Endothelial cell of umbilical vein (primary cell): Measurements from ENCODE around the gene MRPL27. TPM values are rescaled to one million over a fixed set of nuclear protein-coding genes. Genes with fewer than 3 reads are reported as not detected.
A peak's percentile ranks its signal among the peaks of the same experiment; 100 is the strongest.

ENCODE experiments used
- BruUV-seq: library from RNA; stranded (reverse); fragments of 400-500 nt; replicated peaks from 2 replicates; lab custom pipeline; 2021; lab: Mats Ljungman, UMichigan
- CTCF ChIA-PET: fragments of 300-600, 350-600 bp; sonication (Branson Sonifier 250); formaldehyde crosslinking; loops from one replicate; lab custom pipeline; 2021; ENCODE audit warnings: antibody characterized with exemption, inconsistent platforms; lab: Charles Lee
- POLR2A ChIA-PET: fragments of 300-600, 350-600 bp; sonication (Branson Sonifier 250); formaldehyde crosslinking; loops from one replicate; lab custom pipeline; 2021; ENCODE audit warnings: antibody characterized with exemption, inconsistent platforms; lab: Charles Lee
- DNase-seq: peaks from one replicate; pipeline ENCODE4 v3.0.0-alpha.2; 2011; ENCODE audit warnings: low read depth, low spot score
- FAIRE-seq: peaks from 2 replicates; lab custom pipeline; 2011; peaks lifted over from hg19 to GRCh38; lab: Jason Lieb, UNC
- H2AFZ ChIP-seq: 2 replicates; pipeline ENCODE4 v1.6.0; 2012; ENCODE audit warnings: low read depth, low read length, control low read depth, inconsistent platforms
- H3K27ac ChIP-seq: 2 replicates; pipeline ENCODE4 v1.5.1; 2011; ENCODE audit warnings: low read depth, mild to moderate bottlenecking, control low read depth, low read length, moderate library complexity; ENCODE audit not compliant: insufficient read depth
- H3K27me3 ChIP-seq, 2 experiments: 2 replicates each; pipeline versions ENCODE4 v1.6.0 to v1.6.1; 2011; ENCODE audit warnings: low read length in 2 of 2, mixed read lengths in 1 of 2; ENCODE audit not compliant: control insufficient read depth in 2 of 2, insufficient read depth in 2 of 2
- H3K36me3 ChIP-seq, 2 experiments: 2 replicates in 1 of 2; 3 replicates in 1 of 2; pipeline ENCODE4 v1.5.1; 2011; ENCODE audit warnings: low read length in 2 of 2, mild to moderate bottlenecking in 1 of 2, moderate library complexity in 1 of 2; ENCODE audit not compliant: control insufficient read depth in 2 of 2, insufficient read depth in 2 of 2; ENCODE audit errors: extremely low read depth in 1 of 2
- H3K4me1 ChIP-seq: 3 replicates; pipeline ENCODE4 v1.5.1; 2011; ENCODE audit warnings: mild to moderate bottlenecking, low read length; ENCODE audit not compliant: control insufficient read depth, insufficient read depth; ENCODE audit errors: extremely low read depth
- H3K4me2 ChIP-seq: 2 replicates; pipeline ENCODE4 v1.6.1; 2011; ENCODE audit warnings: low read length, control low read depth, mixed read lengths; ENCODE audit not compliant: insufficient read depth
- H3K4me3 ChIP-seq, 3 experiments: fragments of 200-600 bp in 1 of 3; sonication (generic), shearing (Covaris generic) in 1 of 3; replicated peaks in 1 of 3; 2 replicates each; pipeline ENCODE4 v1.5.1; 2011 to 2016; ENCODE audit warnings: control low read depth in 3 of 3, low read length in 3 of 3, mild to moderate bottlenecking in 2 of 3, inconsistent platforms in 1 of 3, low read depth in 1 of 3, moderate library complexity in 1 of 3; ENCODE audit not compliant: insufficient read depth in 1 of 3
- H3K79me2 ChIP-seq: 2 replicates; pipeline ENCODE4 v1.6.0; 2012; ENCODE audit warnings: low read length, inconsistent platforms; ENCODE audit not compliant: control insufficient read depth, insufficient read depth
- H3K9ac ChIP-seq: replicated peaks from 2 replicates; pipeline ENCODE3; 2011; ENCODE audit warnings: low read length, control low read depth; ENCODE audit not compliant: insufficient read depth; ENCODE audit errors: extremely low read depth
- H3K9me1 ChIP-seq: replicated peaks from 3 replicates; pipeline ENCODE4 v1.6.0; 2011; ENCODE audit warnings: mild to moderate bottlenecking, low read length; ENCODE audit not compliant: control insufficient read depth, insufficient read depth; ENCODE audit errors: extremely low read depth
- H3K9me3 ChIP-seq: replicated peaks from 2 replicates; pipeline ENCODE4 v1.5.1; 2012; ENCODE audit warnings: low read length, inconsistent platforms; ENCODE audit not compliant: control insufficient read depth, insufficient read depth
- H4K20me1 ChIP-seq: replicated peaks from 2 replicates; pipeline ENCODE3; 2011; ENCODE audit warnings: mild to moderate bottlenecking, low read length; ENCODE audit not compliant: control insufficient read depth, insufficient read depth; ENCODE audit errors: extremely low read depth
- EZH2 ChIP-seq: IDR thresholded peaks from 2 replicates; pipeline ENCODE4 v1.6.1; 2012; ENCODE audit warnings: borderline replicate concordance, low read depth, mild to moderate bottlenecking, moderate library complexity, low read length, inconsistent platforms; ENCODE audit not compliant: severe bottlenecking
- FOS ChIP-seq: IDR thresholded peaks from 2 replicates; pipeline ENCODE4 v1.6.1; 2011; ENCODE audit warnings: mild to moderate bottlenecking, low read length, moderate library complexity, borderline replicate concordance; ENCODE audit not compliant: insufficient read depth
- GATA2 ChIP-seq: IDR thresholded peaks from 2 replicates; pipeline ENCODE4 v1.7.0; 2011; ENCODE audit warnings: low read depth, mild to moderate bottlenecking, moderate library complexity, mixed read lengths, low read length; ENCODE audit not compliant: insufficient read length, insufficient read depth
- JUN ChIP-seq: IDR thresholded peaks from 2 replicates; pipeline ENCODE4 v1.6.1; 2011; ENCODE audit warnings: borderline replicate concordance, low read depth; ENCODE audit not compliant: insufficient read length, insufficient read depth
- MAX ChIP-seq: IDR thresholded peaks from 2 replicates; pipeline ENCODE4 v1.6.1; 2011; ENCODE audit not compliant: insufficient read depth, insufficient read length
- MYC ChIP-seq: IDR thresholded peaks from one replicate; pipeline ENCODE4 v1.6.1; 2011; ENCODE audit warnings: mild to moderate bottlenecking, low read depth, low read length
- POLR2A ChIP-seq: IDR thresholded peaks from 2 replicates; pipeline ENCODE4 v1.6.1; 2012; ENCODE audit warnings: low read depth, mild to moderate bottlenecking, control low read depth, low read length
- POLR2AphosphoS5 ChIP-seq: IDR thresholded peaks from 2 replicates; pipeline ENCODE4 v1.6.1; 2012; ENCODE audit warnings: low read depth, mild to moderate bottlenecking, control low read depth, low read length, moderate library complexity; ENCODE audit not compliant: insufficient read depth
- dilution Hi-C: fragments of 300-500 bp; cut with MboI; formaldehyde crosslinking; loops from one replicate; pipeline ENCODE4 v1.15.0; 2019; ENCODE audit warnings: low sequenced_read_pairs; ENCODE audit not compliant: extremely low pct_ligation_motif_present
- intact Hi-C: fragments of 100-400 bp; cut with micrococcal nuclease; formaldehyde crosslinking; loops from one replicate; pipeline ENCODE4 v1.10.0; 2022
- polyA plus RNA-seq, 4 experiments: library from polyadenylated mRNA; depleted of rRNA in 3 of 4; stranded (reverse) in 3 of 4; unstranded in 1 of 4; fragments of >200 nt; gene quantifications; 2 replicates each; pipeline versions ENCODE4 v1.2.1 to v1.2.3, GENCODE V29; 2011 to 2012; ENCODE audit warnings: missing spikeins in 1 of 4
- total RNA-seq: library from RNA; stranded (reverse); gene quantifications from 2 replicates; pipeline ENCODE4 v1.2.3, GENCODE V29; 2021
- TF ChIP-seq, protein P1 (sequence below), 2 donors: IDR thresholded peaks; 1 replicate in 1 of 2; 2 replicates in 1 of 2; pipeline ENCODE4 v1.5.1; 2011; ENCODE audit warnings: low read length in 2 of 2, mild to moderate bottlenecking in 2 of 2, moderate library complexity in 2 of 2, control low read depth in 1 of 2, inconsistent platforms in 1 of 2, low read depth in 1 of 2; ENCODE audit not compliant: insufficient read depth in 1 of 2; ENCODE audit errors: extremely low read depth in 1 of 2

MRPL27 gene
- total and polyA plus RNA-seq, 2 donors (not counting 3 experiments of a cell fraction or from before 2014, with no cell fraction given): 76.2 to 158 TPM

- Histone ChIP-seq H3K27ac (peak overlapping the region; percentile 10), H3K27me3 (no peaks in the 10 kb centered on the region), H3K9me3 (no peaks in the 10 kb centered on the region), H3K4me2 (peak overlapping the region; percentile 69), H3K36me3 (no peaks in the 10 kb centered on the region), H3K9me1 (no peaks in the 10 kb centered on the region), H3K4me3 (peak overlapping the region in 1 of 3 experiments; percentile 34), H2AFZ (peak overlapping the region; percentile 46), H3K9ac (peak overlapping the region; percentile 29), H3K4me1 (peaks cover 34% of the 10 kb centered on the region), H3K79me2 (no peaks in the 10 kb centered on the region), H4K20me1 (no peaks in the 10 kb centered on the region)
- POLR2A ChIA-PET: interaction anchor here (0.6 kb wide), 2 partner anchors 24 to 25 kb away, joined by 4 to 7 read pairs; partner anchors contain the start of gene LRRC59
- DNase-seq (peak; percentile 65), FAIRE-seq (peak; percentile 88)
- no TSS peak for BruUV-seq
- dilution Hi-C loops (no loop called here), intact Hi-C loops (no loop called here)
- TF ChIP-seq FOS (no peak), EZH2 (no peak), MYC (no peak), MAX (no peak), JUN (no peak), POLR2AphosphoS5 (no peak), GATA2 (no peak), POLR2A (no peak)
- TF ChIP-seq, protein P1, sequence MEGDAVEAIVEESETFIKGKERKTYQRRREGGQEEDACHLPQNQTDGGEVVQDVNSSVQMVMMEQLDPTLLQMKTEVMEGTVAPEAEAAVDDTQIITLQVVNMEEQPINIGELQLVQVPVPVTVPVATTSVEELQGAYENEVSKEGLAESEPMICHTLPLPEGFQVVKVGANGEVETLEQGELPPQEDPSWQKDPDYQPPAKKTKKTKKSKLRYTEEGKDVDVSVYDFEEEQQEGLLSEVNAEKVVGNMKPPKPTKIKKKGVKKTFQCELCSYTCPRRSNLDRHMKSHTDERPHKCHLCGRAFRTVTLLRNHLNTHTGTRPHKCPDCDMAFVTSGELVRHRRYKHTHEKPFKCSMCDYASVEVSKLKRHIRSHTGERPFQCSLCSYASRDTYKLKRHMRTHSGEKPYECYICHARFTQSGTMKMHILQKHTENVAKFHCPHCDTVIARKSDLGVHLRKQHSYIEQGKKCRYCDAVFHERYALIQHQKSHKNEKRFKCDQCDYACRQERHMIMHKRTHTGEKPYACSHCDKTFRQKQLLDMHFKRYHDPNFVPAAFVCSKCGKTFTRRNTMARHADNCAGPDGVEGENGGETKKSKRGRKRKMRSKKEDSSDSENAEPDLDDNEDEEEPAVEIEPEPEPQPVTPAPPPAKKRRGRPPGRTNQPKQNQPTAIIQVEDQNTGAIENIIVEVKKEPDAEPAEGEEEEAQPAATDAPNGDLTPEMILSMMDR (IDR thresholded peaks at IDR 0.05; ENCODE audit: extremely low read depth in 1 of 2, insufficient read depth in 1 of 2, low read depth in 1 of 2, low read length in 2 of 2): no peak
- CTCF ChIA-PET: interaction anchor here (0.9 to 2.4 kb wide), 6 partner anchors 10 to 58 kb away, joined by 3 to 21 read pairs (median 6); partner anchors contain the start of gene LRRC59
Observed at GRCh38 chr17:50421308-50422051, 48.5 kb upstream of the MRPL27 start.
